HG03135 (cell line): ENCODE data around the gene NCK1.

Experiments
- ATAC-seq: cut with Tn5 transposase; IDR thresholded peaks from one replicate; pipeline ENCODE4 v1.9.1; 2021; ENCODE audit warnings: mild to moderate bottlenecking, moderate library complexity; ENCODE audit not compliant: unreplicated experiment

NCK1 gene

DNA sequence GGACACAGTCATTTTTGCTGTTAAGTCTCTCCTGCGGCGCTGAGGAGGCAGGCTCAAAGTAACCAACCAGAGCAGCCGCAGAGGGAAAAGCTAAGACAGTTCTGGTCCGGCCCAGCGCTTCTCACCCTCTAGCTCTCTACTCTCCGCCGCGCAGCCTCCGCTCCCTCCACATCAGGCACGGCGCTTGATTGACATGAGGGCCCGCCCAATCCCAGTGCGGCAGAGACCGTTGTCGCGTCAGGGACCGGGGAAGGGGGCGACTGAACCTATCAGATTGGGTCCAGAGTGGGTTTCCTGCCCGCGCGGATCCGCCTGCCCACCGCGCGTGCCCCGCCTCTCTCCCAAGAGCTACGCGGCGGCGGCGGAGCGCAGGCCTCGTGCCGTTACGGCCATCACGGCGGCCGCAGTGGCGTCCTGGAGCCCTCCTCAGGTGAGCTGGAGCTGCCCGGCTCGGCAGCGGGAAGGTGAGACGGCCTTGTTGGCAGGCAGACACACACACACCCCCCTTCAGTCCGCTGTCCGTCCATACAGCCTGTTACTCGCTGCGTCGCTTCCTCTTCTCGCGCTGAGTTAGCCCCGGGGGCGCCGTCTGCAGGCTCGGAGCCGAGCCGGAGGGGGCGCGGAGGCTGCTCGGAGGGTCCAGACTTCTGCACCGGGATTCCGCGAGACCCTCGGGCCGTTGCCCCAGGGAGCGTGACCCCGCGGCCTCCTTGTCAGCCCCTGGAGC lies at the start of gene NCK1:
TSS of gene NCK1 (plus strand) at position 319 of the 727 bp plus-strand sequence. CDS start 65,794 bp downstream, outside the sequence.
- peak; percentile 97 for ATAC-seq

DNA sequence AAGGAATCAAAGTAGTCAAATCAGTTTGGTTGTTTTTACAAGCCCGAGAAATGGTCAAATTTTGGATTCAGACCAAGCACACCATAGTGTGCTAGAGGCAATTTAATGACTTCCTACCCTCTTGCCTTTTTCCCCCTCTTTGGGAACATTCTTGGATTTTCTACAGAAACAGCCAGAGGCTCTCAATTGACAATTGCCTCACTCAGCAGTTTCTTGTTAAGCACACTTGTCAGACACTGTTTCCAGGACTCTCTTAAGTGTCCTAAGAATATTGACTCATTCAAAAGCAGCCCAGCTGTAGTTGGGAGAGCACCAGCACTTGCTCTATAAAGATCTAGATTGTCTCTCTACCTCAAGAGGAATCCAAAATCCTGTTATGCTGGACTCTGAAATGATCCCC lies 44.6 kb upstream of the NCK1 start:
- ATAC-seq: no peak

DNA sequence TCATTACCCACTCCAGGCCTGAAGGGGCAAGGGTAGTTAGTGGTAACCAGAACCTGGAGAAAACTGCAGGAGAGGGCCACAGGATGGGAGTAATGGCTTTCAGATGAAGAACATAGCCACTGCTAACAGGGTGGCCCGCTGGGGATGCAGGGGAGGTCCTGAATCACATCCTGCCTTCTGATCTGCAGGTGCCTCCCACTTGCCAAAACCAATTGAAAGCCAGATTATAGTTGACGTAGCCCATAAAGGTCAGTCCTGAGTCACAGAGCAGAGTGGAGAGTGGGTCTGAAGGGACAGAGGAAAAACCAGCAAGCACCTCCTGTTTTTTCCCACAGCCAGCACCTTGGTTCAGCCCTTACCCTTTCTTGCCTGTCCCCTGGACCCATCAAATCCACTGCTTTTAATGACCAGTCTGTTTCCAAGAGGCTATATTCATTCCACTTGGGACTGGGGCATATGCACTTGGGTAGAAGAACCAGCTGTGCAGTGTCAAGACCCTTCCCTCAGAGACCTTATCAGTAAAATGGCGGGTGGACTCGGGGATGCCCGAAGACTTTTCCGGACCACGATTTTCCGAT lies 43.7 kb upstream of the NCK1 start:
- no peak for ATAC-seq

DNA sequence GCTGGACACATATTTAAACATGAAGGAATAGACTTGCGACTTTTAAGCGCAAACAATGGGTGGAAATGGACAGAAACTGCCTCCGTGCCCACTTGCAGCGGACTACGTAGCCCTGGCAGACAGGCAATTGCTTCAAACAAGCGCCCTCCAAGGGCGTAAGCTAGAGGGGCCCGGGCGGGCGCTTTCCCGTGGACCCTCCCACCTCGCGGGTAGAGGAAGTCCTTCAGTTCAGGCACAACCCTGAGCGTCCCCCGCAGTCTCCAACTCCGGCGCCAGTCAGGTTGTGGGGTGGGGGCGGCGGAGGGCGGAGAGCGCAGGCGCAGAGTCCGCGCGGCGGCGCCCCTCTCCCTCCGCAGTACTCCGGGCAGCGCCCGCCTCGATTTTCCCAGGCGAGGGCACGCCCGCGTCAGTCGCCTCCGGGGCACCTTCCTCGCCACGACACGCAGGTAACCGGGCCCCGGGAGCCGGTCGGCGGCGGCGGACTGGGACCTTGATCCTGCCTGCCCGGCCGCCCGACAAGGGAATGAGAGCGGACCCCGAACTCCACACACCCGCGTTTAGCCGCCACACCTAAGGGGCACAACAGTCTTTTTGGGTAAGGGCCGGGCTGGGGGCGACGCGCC lies 43.1 kb upstream of the NCK1 start, which contains the start of gene SLC35G2:
TSS of gene SLC35G2 (plus strand) at position 358 of the 623 bp plus-strand sequence. CDS start 35,335 bp downstream, outside the sequence.
- ATAC-seq: no peak

DNA sequence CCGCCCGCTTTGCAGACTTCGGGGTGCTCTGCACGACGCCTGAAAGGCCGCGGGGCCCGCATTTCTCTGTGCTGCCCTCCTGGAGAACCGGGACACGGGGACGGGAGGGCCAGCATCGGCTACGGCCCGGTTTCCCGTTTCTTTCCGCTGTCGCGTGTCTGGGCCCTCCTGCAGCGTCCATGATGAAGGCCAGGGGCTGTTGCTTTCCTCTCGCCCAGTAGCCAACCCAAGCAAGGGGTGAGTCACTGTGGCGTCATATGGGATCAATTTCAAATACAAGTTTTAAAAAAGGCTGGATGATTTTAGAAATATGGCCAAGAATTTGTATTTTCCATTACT lies 42.6 kb upstream of the NCK1 start:
- ATAC-seq: no peak

DNA sequence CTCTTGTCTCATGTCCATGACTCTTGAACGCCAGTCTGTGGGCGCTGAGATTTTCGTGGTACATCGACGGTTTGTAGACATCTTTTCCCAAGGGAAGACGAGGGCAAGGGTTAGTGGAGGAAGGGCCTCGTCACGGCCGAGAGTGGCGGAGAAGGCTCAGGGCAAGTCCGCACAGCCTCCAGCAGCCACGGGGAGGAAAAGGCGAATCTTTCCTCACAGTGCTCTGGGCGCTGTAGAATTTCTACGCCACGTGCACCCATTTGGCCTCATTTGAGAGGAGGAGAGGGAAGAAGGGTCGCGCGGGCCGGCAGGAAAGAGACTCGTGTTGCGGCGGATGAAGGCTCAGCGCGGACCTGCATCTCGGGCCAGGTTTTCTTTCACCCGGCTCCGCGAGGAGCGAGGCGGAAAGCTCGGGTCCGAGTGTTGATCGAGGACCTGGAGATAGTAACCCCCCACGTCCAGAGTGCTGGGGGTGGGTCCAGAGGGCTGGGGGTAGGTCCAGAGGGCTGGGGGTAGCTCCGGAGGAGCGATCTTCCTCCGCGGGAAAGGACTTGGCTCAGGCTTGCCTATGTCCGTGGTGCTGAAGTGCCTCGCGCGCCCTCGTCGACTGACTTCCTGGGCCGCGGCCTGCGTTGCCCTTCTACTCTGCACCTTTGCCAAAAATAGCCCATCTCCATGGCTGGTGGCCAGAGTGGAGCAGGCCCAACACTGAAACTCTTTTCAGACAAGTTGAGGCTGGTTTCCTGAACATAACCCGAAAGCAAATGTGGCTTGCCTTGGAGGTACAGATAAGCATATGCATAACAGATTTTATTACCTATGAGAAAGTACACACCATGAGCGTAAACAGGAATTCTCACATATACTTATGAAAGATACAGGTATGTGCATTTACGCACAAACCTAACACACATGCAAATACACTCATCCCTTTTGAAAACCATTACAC lies 42.0 kb upstream of the NCK1 start:
- ATAC-seq: no peak

DNA sequence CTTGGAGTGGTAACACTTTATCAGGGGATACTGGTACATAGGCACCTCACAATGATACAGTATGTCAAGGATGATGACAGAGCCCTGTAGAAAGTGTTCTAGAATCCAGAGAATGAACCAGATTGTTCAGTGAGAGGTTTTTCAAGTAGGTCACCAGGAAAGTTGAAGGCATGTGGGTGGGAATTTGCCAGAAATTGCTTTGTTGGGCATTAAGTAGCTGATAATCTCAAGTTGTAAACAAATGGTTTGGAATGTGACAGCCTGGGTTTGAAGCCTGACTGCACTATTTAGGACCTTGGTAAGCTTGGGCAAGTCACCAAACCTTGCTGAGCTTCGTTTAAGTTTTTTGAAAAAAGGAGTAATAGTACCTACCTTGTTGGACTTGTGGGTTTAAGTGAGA lies 30.5 kb upstream of the NCK1 start:
- ATAC-seq: no peak

DNA sequence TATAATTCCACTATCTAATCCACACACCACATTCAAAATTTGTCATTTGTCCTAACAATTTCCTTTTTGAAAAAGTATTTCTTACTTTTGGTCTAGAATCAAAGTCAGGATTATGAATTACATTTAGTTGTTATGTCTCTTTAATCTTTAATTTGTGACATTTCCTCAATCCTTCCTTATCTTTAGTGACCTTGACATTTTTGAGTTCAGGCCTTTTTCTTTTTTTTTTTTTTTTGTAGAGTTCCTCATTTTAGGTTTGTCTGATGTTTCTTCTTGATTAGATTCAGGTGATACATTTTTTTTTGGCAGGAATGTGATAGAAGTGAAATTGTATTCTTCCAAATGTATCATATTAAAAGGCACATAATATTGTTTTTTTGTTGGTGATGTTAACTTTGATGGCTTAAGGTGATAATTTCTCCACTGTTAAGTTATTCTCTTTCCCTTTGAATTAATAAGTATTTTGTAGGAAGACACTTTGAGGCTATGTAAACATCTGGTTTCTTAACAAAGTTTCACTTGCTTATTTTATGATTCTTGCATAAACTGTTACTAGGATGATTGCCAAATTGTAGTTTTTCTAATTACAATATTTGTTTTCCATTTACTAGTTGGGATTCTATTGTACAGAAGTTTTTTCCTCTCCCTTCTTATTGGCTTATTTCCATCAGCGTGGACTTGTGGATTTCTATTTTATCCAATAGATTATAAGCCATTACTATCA lies 26.8 kb upstream of the NCK1 start:
- no peak for ATAC-seq

DNA sequence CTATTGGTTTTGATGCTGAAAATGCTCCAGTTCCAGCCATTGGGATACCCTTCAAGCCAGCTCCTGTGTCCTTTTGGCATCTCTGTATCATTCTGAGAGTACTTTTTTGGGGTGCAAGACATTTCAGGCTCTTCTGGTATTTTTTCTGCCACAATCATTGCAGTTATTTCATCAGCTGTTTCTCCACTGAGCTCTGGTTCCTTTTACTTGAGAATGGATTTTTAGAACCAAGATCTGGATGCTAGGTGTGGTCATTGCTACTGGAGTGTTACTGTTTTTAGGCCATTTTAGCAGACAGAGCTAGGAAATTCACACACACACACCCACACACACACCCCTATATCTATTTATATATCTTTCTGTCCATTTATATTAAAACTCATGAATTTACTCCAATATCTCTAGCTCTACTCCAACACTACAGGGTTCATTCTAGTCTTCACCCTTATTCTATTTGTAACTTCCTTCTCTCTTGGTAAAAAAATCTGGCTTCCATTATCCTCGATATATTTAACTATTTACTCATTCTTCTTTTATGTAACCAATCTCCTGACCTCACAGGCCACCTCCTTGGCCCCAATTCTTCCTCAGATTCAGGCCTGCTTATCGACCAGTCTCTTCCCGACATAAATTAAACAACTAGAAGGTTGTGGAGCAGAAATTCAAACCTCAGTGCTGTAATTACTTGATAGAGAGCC lies 26.0 kb upstream of the NCK1 start:
- no peak for ATAC-seq

DNA sequence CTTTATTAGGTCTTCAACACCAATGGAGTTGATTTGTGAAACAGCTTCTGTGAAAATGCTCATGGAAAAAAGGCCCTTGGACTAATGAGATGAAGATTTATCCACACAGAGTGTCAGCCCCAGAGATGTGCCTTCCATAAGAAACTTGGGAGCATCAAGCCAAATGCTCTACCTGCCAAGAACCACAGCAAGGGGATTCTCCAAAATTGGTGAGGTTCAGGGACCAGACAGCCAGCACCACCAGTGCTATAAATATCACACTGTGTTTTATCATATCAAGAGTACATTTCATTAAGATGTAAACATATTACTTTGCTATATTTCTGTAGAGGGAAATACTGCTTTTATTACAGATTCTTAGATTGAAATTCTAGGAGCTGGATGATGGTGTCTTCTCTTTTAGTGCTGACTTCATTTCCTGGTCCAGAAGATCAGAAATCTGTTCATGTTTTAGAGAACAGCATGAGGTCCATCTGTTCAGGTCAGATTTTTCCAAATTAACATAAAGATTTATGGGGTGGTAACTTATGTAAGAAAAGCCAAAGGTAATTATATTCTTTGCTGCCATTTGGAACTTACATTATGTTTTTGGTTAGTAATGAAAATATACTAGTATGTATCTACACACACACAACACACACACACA lies 25.4 kb upstream of the NCK1 start:
- no peak for ATAC-seq

DNA sequence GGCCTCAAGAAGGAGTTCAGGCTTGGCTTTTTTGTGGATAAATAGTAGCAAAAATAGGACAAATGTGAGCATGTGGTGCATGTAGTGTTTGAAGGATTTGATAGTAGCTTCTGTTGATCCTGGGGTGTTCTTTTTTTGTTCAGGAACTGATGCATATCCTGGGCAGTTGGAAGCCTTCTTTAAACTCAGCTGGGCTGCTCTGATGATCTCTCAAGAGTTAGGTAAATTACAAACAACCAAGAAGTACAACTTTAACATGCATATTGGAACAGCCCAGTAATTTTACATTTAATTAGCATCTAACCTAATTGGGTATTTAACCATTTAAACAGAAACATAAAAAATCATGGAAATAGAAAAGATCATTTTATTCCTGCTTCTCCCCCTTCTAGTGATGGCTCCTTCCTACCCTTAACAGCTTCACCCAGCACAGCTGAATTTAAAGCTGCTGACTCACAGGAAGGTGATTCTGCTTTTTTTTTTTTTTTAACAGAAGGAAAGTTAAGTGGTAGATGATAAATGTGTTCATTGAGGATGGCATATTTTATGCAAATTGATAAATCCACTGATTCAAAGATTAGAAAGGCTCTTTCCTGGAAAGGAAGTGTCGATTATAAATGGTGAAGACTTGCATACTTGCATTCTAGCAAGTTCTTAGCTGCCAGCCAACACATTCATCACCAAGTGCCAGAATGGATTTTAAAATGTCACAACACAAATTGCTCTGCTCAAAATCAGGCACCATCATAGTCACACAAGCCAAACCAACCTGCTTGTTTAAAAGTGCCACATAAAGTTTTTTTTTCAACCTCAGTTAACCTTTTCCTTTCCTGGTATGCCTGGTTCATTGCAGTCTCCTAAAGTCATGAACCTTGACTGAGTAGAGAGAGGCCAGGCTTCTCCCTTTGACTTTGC lies 23.1 kb upstream of the NCK1 start:
- ATAC-seq: no peak

DNA sequence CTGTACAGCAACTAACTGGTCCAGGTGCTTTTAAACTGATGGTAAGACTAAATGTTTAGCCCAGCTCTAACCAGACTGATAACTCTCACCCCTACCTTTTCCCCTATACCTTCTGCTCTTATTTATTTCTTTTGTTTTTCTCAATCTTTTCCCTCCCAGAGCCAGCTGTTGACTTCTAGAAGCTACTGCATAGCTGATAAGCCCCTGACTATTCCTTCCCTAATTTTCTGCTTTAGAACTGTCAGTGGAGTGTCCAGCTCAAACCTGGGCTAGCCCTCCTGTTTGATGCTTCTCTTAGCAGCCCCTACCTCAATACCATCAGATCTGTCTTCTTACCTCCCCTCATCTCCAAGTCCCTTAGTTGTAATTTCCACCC lies 22.5 kb upstream of the NCK1 start:
- ATAC-seq: no peak

DNA sequence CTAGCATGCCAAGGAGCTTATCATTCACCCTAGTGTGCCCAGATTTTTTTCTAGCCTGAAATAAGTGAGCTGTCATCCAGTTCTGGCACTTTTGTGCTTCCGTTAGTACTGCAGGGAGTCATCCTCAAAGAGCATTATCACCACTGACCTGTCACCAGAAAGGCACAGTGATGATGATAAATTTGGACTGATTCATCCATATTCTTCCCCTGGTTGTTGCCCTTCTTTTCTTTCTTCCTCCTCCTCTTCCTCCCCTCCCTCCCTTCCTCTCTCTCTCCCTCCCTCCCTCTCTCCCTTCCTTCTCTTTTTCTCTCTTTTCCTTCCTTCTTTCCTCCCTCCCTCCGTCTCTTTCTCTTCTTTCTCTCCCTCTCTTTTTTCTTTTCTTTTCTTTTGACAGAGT lies 21.8 kb upstream of the NCK1 start:
- no peak for ATAC-seq

DNA sequence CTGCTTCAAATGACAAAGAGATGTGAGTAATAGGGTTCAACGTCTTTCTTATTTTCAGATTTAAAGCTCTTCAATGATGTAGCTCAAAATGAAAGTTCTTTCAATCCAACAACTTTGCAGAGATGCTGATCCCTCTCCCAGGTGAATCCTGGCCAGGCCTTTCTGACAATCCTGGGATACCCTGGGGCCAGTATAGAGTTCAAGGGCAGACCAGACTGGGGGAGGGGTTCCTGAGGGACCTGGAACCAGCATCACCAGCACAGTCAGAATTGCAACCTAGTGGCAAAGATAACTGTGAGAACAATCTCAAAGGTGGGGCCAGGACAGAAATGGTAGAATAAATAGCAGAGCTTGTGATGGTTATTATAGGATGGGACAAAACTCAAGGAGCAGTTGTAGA lies 19.7 kb upstream of the NCK1 start:
- ATAC-seq: no peak

DNA sequence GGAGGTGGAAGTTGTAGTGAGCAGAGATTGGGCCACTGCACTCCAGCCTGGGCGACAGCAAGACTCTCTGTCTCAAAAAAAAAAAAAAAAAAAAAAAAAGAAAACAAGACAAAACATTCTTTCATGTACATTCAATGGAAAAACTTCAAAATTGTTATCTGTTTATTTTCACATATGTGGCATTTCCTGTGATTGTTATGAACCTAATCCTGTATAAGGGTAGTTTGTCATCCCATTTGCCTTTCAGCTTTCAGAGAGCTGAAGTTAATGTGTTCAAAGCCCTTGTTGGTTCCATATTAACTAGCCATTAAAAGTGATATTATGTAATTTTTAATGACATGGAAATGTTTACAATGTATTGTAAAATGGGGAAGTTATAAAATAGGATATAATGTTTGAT lies 17.3 kb upstream of the NCK1 start:
- no peak for ATAC-seq

DNA sequence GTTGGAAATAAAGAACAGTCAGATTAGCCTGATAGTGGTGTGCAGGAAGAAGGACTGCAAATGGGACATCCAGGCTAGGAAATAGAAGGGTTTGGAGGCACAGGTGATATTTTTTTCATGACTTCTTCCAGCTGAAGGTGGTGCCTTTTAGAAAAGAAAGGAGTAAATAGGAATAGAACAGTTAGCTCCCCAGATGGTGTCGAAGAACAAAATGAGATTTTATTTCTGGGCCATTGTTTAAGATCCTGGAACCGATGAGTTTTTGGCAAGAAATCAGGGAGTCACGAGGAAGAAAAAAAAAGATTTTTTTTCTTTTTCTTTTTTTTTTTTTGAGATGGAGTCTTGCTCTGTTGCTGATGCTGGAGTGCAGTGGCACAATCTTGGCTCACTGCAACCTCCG lies 9.8 kb upstream of the NCK1 start:
- no peak for ATAC-seq

DNA sequence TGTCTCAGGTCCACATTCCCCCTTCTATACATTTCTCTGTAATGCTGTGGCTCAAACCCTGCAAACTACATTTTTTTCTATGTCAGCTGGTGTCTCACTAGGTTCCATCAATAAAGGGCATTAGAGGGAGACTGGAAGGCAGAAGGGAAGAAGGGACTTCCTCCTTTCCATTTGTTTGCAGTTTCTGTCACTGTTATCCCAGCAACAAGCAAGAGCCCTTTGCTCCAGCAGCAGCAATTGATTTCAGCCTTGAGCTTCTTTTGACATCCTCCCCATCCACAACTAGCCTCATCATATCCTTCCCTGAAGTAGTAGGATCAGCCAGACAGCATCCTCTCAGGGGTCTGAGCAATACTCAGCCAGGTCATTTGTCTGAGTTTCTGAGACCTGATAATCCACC lies 5.3 kb upstream of the NCK1 start:
- no peak for ATAC-seq

DNA sequence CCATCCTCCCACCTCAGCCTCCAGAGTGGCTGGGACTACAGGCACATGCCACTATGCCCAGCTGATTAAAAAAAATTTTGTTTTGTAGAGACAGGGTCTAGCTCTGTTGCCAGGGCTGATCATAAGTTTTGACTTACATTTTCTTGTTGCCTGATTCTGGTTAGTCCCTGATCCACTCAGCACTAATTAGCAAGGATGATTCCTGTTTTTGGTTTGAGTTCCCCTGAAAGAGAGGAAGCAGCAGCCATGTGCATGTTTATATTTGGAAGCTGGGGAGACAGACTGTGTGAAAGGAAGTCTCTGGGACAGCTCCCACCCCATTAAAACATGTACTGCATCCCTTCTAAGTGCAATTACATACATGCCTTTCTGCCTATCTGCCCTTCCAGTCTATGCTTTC lies 3.6 kb upstream of the NCK1 start:
- no peak for ATAC-seq

DNA sequence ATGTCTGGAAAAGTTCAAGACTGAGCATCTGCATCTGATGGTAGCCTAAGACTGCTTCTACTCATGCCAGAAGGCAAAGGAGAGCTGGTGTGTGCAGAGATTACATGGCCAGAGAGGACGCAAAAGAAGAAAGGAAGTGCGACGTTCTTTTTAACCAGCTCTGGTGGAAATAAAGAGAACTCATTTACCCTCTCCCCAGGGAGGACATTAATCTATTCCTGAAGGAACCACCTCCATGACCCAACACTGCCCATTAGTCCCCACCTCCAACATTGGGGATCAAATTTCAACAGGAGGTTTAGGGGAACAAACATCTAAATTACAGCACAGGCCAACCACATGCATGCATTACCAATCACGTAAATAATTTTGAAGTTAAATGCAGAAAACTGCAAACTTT lies 1.5 kb upstream of the NCK1 start:
- ATAC-seq: no peak
